ENCODE measurements around the gene CHN2. TPM values are rescaled to one million over a fixed set of nuclear protein-coding genes. Genes with fewer than 3 reads are reported as not detected.

The CHN2 gene
- total RNA-seq, 1 donor from 2014 or later = 8.0 TPM

DNA sequence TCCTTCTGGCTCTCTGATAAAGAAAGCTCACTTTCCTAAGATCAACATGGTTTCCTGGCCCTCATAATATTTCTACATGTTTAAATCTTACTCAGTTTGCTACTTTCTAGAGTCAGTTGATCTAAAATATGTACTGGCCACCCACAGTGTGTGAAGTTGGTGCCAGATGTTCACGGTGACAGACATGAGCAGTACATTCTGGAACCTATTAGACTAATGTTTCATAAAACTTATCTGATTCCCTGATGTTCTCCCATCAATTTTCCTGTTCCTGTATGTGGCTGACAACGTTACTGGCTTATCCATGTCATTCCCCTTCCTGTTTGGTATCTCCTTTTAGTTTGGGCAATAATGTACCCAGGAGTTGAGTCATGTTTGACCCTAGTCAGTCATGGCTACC is 34.5 kb upstream of the CHN2 start:
- peaks cover 2% of the 10 kb centered on the region for H3K36me3 Mint-ChIP-seq
- TF ChIP-seq, protein P1, sequence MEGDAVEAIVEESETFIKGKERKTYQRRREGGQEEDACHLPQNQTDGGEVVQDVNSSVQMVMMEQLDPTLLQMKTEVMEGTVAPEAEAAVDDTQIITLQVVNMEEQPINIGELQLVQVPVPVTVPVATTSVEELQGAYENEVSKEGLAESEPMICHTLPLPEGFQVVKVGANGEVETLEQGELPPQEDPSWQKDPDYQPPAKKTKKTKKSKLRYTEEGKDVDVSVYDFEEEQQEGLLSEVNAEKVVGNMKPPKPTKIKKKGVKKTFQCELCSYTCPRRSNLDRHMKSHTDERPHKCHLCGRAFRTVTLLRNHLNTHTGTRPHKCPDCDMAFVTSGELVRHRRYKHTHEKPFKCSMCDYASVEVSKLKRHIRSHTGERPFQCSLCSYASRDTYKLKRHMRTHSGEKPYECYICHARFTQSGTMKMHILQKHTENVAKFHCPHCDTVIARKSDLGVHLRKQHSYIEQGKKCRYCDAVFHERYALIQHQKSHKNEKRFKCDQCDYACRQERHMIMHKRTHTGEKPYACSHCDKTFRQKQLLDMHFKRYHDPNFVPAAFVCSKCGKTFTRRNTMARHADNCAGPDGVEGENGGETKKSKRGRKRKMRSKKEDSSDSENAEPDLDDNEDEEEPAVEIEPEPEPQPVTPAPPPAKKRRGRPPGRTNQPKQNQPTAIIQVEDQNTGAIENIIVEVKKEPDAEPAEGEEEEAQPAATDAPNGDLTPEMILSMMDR (IDR thresholded peaks at IDR 0.05; ENCODE audit: unreplicated experiment) = no peak
- peaks cover 4% of the 10 kb centered on the region for H3K9me3 Mint-ChIP-seq
- no peak overlapping the region for H3K4me3 Mint-ChIP-seq
- no peak for DNase-seq (ENCODE audit: low spot score in 2 of 2, unreplicated experiment in 2 of 2)
- H3K27me3 Mint-ChIP-seq (ENCODE audit: low read depth) = peaks cover 1% of the 10 kb centered on the region
- peaks cover 33% of the 10 kb centered on the region for H3K4me1 Mint-ChIP-seq
- H3K27ac Mint-ChIP-seq = no peak overlapping the region

DNA sequence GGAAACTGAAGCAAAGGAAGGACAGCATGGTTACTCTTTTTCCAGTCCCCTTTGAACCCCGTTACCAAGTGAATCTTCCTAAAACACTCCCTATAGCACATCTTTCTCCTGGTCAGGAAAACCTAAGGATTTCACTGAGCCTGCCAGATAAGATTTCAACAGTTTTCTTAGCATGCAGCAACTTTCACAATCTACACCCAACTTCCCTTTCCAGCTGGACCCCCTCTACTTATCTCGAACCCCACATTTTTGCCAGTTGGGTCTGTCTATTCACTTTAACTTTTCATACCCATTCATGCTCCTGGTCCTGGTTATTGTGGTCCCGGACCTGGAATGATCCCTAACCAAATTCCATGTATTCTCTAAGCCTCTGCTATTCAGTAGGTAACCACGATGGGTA is 33.3 kb upstream of the CHN2 start:
- Mint-ChIP-seq H3K4me3 (no peak overlapping the region), H3K27me3 (ENCODE audit: low read depth) (peaks cover 1% of the 10 kb centered on the region), H3K27ac (no peak overlapping the region), H3K4me1 (peaks cover 27% of the 10 kb centered on the region), H3K36me3 (peaks cover 6% of the 10 kb centered on the region), H3K9me3 (peaks cover 11% of the 10 kb centered on the region)
- TF ChIP-seq, protein P1 (IDR thresholded peaks at IDR 0.05; ENCODE audit: unreplicated experiment) = no peak
- no peak for DNase-seq (ENCODE audit: low spot score in 2 of 2, unreplicated experiment in 2 of 2)

DNA sequence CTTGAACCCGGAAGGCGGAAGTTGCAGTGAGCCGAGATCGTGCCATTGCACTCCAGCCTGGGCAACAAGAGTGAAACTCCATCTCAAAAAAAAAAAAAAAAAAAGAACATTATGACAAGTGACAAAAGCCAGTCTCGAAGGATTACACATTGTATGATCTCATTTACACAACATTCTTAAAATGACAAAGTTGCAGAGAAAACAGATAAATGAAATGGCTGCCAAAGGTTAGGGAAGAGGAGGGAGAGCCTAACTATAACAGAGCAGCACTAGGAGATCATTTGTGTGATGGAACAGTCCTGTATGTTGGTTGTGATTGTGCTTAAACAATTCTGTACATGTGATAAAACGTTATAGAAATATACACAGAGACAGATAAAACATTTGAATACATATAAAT is 32.0 kb upstream of the CHN2 start:
- Mint-ChIP-seq H3K4me1 (peaks cover 13% of the 10 kb centered on the region), H3K36me3 (peaks cover 6% of the 10 kb centered on the region), H3K27ac (no peak overlapping the region), H3K27me3 (ENCODE audit: low read depth) (peaks cover 1% of the 10 kb centered on the region), H3K4me3 (no peak overlapping the region), H3K9me3 (peaks cover 15% of the 10 kb centered on the region)
- no peak for DNase-seq (ENCODE audit: low spot score in 2 of 2, unreplicated experiment in 2 of 2)
- TF ChIP-seq, protein P1 (IDR thresholded peaks at IDR 0.05; ENCODE audit: unreplicated experiment) = no peak

DNA sequence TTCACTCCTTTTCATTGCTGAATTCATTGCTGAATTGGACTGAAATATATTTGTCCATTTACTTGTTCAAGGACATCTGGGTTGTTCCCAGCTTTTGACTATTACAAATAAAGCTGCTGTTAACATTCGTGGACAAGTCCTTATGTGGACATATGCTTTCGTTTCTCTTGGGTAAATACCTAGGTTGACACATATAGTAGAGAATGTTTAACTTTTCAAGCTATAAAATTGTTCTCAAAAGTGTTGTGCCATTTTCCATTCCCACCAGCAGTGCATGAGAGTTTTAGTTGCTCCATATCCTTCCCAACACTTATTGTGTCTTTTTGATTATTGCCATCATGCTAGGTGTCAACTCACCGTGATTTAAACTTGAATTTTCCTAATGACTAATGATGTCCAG is 30.7 kb upstream of the CHN2 start:
- no peak overlapping the region for H3K4me3 Mint-ChIP-seq
- H3K27ac Mint-ChIP-seq = no peak overlapping the region

DNA sequence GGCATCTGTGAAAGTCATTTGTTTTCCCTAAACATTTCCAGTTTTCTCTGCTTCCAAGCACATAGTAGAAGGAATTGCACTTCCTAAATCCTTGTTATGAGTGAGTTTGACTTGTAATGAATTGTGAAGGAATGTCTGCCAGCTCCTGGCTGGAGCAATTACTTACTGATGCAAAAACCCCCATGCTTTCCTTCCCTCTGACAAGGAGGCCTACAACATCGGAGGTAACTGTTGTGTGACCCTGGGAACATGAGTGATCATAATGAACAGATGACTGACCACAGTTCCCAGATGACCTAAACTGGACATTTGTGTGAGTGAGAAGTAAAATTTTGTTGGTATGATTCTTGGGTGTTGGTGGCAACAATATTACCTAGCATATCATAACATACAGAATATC is 26.9 kb upstream of the CHN2 start:
- Mint-ChIP-seq H3K27ac (no peak overlapping the region), H3K36me3 (peaks cover 6% of the 10 kb centered on the region), H3K9me3 (peaks cover 15% of the 10 kb centered on the region), H3K4me3 (no peak overlapping the region), H3K27me3 (ENCODE audit: low read depth) (no peaks in the 10 kb centered on the region), H3K4me1 (no peaks in the 10 kb centered on the region)
- TF ChIP-seq, protein P1 (IDR thresholded peaks at IDR 0.05; ENCODE audit: unreplicated experiment) = no peak
- DNase-seq (ENCODE audit: low spot score in 2 of 2, unreplicated experiment in 2 of 2) = no peak

More for the DNA sequence above, 30.7 kb upstream of the CHN2 start:
- no peak for DNase-seq (ENCODE audit: low spot score in 2 of 2, unreplicated experiment in 2 of 2)
- H3K9me3 Mint-ChIP-seq = peaks cover 15% of the 10 kb centered on the region
- peaks cover 2% of the 10 kb centered on the region for H3K4me1 Mint-ChIP-seq
- TF ChIP-seq, protein P1 (IDR thresholded peaks at IDR 0.05; ENCODE audit: unreplicated experiment) = no peak
- peaks cover 6% of the 10 kb centered on the region for H3K36me3 Mint-ChIP-seq
- H3K27me3 Mint-ChIP-seq (ENCODE audit: low read depth) = peaks cover 1% of the 10 kb centered on the region

DNA sequence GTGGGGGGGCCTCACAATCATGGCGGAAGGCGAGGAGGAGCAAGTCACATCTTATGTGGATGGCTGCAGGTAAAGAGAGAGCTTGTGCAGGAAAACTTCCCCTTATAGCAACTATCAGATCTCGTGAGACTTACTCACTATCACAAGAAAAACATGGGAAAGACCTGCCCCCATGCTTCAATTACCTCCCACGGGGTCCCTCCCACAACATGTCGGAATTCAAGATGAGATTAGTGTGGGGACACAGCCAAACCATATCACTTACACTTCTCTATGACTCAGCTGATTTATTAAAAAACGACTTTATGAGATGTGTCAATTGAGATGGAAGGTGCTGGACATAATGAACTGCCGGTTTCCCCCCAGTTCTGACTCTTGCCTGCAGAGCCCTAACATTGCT is 23.8 kb upstream of the CHN2 start:
- TF ChIP-seq, protein P1 (IDR thresholded peaks at IDR 0.05; ENCODE audit: unreplicated experiment) = no peak
- no peak for DNase-seq (ENCODE audit: low spot score in 2 of 2, unreplicated experiment in 2 of 2)
- no peak overlapping the region for H3K27ac Mint-ChIP-seq

More for the DNA sequence above, 23.8 kb upstream of the CHN2 start:
- peaks cover under 1% of the 10 kb centered on the region for H3K36me3 Mint-ChIP-seq
- no peaks in the 10 kb centered on the region for H3K27me3 Mint-ChIP-seq (ENCODE audit: low read depth)
- H3K9me3 Mint-ChIP-seq = peaks cover 11% of the 10 kb centered on the region
- peaks cover 5% of the 10 kb centered on the region for H3K4me1 Mint-ChIP-seq
- no peak overlapping the region for H3K4me3 Mint-ChIP-seq
